ENCODE results near the gene LIPC.

LIPC gene

DNA sequence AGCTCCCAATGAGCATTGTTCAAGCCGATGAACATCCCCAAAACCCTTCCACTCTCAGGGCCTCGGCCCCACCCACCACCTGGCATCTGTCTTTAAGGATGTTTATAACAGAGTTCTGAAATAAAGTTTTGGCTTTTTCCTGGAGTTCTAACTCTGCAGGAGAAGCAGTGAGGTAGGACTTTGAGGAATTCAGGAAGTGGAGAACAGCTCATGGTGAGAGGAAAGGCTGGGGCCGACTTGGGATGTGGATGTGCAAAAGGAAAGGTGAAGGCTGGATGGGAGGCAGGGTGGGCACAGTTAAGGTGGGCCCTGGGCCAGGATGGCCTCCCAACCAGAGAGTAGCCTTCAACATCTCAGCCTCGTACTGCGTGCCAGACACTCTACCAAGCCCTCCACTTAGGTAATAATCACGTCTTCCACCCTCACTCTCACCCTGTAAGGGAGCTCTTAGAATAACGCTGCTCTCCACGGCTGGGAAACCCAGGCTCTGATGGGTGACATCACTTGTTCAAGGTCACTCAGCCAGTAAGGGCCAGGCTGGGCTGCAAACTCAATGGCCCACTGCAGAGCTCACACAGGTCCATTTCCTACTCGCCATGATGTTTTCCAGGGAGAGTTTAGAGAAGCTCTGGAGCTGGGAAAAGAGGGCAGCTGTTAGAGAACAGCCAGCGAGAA, 28.5 kb downstream of the LIPC start:
- no peak for DNase-seq

DNA sequence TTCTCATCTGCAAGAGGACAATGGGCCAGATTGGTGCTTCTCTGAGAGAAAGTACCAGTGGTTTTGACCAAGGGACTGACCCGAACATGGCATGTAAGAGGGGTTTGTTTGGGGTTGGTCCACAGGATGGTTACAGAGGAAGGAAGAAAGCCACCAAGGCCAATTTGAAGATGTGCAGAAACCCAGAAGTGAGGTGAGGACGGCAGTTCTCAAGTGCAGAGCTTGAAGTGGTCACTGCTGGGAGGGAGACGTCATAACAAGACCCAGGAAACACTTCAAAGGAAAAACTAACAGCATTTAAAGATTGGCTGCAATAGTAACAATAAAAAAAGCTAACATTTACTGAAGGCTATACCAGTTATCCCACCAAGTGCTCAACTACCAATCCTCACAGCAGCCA, 29.1 kb downstream of the LIPC start:
- DNase-seq = no peak

DNA sequence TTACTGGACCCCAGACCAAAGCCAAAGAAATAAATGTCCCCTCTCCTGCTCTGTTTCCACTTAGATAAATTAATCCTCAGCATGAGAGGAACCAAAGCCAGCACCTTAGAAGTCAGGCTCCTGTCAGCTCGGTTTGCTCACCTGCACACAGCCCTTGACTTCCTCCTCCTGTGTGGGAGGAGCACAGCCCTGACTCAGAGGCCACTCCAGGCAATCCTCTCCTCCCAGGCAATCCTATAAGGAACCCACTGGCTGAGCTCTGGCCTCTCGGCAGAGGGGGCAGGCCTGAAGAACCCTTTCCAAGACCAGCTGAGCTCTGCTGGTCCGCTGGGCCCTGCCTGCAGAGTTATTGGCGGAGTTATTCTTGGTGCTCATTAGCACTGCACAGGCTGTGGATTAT, 30.8 kb downstream of the LIPC start:
- DNase-seq = no peak

DNA sequence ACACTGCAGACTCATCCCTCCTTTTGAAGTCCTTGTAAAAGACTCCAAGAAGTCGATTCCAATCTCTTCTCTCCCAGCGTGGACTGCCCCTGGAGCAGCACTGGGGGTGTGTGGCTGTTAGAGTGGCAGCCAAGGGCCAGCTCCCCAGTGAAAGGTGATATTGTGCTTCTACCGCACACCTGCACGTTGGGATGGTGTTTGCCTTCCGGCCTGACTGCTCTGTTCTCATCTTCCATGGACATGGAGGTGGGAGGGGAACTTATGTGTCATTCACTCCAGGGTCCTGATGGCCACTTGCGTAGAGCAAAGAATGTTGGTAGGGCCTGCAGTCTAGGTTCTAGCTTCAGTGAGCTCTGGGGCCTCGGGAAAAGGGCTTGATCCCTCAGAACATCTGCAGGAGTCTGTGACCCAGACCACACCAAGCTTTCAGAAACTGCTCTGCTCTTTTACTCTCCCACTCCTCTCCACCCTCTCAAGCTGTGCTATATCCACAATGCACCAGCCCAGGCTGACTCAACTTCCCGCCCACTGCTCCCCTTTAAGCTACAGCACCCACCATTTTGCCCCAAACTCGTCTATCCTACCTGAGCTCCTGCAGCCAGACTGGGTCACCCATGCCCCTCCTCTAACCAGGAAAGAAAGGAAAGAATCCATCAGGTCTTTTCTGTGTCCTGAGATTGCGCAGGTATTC, 31.3 kb downstream of the LIPC start:
- no peak for DNase-seq

DNA sequence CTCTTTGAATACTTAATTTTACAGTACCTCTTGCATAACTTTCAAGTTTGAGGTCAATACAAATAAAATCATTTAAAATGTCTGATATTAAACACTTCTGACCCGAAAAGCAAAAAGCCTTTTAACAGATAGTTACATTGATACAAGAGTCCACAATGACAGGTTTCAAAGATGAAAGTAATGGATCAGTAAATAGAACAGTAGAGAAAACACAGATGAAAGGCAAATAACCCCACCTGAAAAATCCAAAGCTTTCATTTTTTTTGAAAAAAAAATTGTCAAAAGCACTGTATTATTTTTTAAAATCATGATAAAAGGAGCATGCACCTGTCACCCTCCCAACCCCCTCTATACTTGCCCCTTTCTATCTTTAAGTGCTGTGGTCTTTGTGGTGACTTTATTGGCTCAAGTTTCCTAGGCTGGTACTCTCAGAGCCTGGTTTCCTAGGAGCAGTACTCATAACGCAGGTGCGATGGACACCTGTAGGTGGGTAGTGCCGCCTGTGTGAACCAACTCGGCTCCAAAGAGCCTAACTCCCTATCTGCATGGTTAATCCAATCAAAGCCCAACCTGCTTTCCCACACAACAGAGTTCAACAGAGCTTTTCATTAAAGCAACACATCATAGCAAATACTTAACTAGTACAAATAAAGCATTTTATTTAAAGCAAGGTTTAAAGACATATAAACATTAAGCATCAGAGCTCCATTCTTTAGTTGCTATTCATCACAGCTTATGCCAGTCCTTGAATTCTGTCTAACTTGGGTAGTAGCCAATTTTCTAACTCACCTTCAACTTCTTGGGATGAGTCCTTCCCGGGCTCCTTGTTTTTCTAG, 32.2 kb downstream of the LIPC start:
- DNase-seq = no peak

DNA sequence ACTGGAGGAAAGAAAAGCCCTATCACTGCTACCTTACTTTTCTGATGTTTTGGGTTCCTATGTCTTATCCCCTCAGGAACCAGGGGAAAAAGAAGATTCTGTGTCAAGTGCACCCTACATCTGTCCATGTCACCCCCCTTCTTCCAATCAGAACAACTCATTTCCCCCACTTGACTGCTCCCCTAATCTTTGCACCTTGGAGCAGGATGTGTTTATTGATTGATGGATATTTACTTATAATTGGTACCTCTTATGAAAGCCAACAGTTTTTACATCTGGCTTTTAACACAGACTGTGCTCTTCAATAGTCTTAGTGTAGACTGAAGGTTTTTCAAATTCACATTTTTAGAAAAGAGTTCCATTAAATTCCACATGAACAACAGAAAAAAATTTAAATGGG, 33.3 kb downstream of the LIPC start:
- no peak for DNase-seq

DNA sequence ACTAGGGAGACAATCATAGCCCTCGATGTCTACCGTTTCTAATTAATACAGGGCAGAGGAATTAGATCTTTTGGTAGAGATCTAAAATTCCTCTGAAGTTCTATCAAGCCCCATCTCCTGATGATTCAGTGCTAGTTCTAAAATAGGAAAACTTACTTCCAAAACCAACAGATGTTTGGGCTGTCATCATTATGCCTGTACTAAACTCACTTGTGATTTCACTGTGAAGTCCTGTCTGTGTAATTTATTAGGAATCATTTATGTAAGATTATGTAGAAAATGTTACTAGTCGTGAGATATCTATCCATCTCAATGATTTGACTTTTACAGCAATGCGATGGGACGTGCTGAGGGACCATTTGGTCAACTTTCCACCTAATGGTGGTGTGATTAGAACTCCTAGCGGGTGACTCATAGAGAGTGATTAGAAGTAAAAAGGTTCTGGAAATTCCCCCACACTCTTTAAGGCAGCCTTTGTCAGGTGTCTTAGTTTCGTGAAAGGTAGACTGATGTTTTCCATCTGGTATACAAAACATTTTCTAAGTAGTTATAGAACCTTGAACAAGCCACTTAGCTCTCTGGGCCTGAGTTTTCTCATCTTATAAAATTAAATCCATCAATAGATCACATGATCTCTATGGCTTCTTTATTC, 34.2 kb downstream of the LIPC start:
- DNase-seq = no peak

DNA sequence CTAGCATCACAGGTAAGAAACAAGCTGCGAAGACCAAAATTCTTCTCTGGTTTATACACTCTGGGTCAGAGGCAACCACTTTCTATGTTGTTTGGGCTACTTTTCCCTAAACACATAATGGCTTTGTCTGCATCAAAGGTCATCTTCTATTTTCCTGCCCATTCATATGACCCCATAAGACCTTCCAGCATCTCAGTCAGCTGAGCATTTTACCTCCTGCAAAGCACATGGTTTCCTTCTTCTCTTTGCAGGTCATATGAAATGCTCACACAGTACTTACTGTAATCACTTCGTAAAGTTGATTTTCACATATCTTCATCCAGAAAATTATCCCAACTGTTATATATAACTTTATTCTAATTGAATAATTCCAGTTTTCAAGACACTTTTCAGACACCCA, 34.8 kb downstream of the LIPC start:
- no peak for DNase-seq

DNA sequence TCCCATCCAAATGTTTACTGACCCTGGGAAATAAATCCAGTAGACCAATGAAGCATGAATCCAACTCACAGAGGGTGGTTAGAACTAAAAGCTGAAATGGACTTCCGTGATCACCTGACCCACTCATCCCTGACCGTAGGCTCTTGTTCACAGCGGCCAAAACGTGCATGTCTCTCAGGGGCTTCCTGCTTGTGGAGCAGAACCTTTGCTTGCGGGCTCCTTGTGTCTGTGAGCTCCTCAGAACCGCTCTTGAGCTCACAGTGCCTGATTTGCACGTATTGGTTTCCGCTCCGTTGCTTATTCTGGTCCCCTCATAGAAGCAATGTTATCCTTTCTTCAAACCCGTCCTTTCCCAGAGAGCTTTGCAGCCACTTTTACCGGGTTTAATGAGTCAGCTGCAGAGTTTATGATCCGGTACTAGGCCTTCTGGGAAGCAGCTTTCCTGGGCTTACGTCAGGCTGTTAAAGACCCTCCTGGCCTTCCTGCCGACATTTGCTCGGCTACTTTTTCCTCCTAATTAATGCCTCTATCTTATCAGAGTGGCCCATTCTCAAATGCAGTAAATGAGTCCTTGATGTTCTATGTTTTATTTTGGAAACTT, 35.4 kb downstream of the LIPC start:
- DNase-seq = no peak

DNA sequence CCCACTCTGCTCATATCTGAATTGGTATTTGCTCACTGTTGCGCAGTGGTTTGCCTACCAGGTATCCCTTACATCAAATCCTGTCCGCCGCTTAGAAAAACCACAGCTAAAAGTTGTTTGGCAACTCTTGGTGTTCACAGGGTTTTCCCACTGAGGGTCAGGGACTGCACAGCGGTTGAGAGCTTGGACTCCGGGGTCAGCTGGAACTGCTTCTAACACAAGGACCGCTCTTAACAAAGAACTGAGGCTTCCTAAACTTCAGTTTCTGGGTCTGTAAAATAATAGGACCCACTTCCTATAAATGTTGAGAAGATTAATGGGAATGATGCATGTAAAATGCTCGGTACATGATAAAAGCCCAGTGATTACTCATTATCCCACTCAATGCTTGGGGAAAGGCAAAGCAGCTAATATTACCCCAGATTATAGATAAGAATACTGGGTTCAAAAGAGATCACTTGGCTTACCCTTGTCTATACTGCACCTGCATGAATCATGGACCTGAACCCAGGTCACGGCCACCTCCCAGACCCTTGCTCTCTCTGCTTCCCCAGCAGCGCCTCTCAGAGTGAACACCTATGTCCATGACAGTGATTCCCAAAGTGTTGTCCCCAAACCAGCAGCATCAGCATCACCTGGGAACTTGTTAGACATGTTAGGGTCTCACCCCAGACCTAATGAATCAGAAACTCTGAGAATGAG, 36.1 kb downstream of the LIPC start:
- DNase-seq = no peak

DNA sequence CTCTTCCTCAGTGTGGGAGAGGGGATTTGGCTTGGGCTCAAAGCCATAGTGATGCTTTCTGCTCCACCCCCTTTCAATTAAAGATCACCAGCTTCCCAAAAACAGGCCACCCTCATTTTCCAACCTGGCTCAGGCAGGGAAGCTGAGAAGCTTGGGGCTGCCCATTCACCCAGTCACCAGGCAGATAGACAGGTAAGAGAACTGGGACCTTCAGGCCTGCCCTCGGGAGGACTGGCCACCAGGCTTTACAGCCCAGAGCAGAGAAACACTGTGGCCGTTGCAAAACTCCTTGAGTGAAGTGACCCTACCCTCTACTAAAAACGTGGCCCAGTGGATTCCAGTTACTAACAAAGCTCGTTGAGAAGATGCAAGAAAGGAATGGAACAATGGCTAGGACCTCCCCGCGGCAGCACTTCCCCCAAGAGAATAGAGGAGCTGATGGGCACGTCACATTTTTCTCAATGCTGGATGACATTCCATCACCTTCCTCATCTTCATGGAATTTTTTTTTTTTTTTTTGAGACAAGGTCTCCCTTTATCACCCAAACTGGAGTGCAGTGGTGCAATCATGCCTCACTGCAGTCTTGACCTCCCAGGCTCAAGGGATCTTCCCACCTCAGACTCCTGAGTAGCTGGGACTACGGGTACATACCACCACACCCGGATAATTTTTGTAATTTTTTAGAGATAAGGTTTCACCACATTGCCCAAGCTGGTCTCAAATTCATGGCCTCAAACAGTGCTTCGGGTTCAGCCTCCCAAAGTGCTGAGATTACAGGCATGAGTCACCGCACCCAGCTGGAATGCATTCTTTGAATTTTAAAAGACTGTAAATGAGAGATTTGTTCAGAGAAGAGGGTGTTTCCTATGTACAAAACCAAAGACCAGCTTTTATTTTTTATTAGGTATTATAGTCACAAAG, 37.9 kb downstream of the LIPC start:
- DNase-seq = no peak

DNA sequence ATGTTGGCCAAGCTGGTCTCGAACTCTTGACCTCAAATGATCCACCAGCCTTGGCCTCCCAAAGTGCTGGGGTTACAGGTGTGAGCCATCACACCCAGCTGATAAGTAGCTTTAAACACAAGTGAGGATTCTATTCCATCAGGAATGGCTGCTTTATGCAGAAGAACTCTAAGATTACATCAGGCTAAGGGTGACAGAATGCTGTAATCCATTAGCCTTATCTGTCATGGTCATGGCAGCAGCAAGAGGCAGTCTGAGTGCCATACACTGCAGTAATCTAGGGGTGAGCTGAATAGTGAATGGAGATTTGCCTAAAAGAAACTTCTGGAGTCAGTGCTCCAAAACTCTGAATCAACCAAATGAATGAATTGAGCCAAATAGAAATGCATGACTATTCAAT, 39.6 kb downstream of the LIPC start:
- DNase-seq = no peak

DNA sequence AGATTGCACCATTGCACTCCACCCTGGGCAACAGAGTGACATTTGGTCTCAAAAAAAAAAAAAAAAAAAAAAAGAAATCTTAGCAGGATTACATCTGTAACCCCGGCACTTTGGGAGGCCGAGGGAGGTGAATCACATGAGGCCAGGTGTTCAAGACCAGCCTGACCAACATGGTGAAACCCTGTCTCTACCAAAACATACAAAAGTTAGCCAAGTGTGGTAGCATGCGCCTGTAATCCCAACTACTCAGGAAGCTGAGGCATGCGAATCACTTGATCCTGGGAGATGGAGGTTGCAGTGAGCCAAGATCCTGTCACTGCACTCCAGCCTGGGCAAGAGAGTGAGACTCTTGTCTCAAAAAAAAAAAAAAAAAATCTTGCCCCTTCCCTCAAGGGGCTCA, 40.4 kb downstream of the LIPC start:
- no peak for DNase-seq

DNA sequence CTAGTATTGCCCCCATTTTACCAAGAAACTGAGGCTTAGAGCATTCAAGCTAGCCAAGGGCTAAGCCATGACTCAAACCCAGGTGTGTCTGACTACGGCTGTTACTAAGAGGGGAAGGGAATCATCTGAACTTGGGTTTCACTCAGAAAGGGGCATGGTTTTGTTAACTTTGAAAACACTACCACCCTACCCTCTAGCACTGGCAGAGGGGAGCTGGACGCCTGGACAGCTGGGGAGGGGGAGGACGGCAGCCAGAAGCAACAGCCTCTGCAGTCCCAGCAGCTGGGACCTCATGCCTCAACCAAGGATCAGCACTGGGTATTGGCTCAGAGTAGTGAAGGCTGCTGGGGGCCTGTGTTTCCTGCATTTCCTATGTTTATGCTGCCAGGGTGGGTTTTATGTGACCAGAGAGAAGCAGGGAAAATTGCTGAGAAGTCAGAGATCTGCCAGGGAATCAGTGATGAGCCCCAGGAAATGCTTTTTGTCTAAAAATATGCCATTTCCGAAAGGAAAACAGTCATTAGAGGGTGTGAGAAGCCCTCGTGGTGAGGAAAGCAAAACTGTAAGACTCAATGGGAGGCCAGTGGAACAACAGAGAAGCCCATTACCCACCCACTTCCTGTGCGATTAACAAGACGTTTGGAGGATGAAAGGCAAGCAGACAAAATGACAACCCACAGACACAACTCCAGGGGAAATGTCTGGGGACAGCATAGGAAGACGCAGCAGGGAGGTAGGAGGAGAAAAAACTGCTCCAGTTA, 41.2 kb downstream of the LIPC start:
- peak; percentile 38 for DNase-seq

DNA sequence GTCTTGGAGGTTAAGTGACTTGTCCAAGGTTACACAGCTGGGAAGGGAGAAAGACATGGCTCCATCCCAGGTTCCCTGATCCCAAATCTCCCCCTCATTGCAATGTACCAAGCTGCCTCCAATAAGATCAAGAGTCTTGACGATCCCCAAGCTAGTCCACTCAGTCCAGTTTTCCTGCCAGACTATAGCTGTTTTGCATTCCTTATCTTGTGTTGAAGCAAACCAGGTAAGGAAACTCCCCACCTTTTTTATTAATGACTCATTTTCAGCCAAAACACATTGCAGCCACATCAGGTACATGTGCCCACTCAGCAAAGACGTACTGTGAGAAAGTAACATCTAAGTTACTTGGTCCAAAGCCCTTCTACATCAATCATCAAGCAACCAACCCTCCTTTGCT, 41.9 kb downstream of the LIPC start:
- DNase-seq = no peak

DNA sequence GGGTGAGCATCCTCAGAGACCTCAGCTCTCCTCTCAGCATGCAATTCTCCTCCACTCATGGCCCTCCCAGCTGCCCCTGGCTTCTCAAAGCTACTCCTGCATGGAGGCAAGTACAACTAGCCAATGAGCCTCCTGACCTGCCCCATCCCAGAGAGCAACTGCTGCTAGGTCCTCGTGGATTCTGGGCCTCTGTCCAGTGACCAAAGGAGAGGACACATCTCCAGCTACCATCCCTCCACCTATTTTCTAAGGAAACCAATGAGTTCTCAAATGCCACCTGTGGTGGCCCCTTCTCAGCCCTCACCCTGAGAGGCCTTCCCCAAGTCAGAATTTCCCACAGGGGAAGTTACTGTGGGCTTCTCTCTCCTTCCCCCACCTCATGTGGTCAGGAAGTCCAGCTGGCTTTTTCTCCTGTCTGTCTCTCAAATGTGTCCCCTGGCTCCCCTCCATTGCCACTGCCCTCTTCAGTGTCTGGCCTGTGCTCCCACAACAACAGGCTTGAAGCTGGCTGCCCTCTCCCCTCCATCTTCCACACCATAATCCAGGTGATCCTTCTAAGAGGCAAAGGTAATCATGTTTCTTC, 43.0 kb downstream of the LIPC start:
- DNase-seq = no peak

DNA sequence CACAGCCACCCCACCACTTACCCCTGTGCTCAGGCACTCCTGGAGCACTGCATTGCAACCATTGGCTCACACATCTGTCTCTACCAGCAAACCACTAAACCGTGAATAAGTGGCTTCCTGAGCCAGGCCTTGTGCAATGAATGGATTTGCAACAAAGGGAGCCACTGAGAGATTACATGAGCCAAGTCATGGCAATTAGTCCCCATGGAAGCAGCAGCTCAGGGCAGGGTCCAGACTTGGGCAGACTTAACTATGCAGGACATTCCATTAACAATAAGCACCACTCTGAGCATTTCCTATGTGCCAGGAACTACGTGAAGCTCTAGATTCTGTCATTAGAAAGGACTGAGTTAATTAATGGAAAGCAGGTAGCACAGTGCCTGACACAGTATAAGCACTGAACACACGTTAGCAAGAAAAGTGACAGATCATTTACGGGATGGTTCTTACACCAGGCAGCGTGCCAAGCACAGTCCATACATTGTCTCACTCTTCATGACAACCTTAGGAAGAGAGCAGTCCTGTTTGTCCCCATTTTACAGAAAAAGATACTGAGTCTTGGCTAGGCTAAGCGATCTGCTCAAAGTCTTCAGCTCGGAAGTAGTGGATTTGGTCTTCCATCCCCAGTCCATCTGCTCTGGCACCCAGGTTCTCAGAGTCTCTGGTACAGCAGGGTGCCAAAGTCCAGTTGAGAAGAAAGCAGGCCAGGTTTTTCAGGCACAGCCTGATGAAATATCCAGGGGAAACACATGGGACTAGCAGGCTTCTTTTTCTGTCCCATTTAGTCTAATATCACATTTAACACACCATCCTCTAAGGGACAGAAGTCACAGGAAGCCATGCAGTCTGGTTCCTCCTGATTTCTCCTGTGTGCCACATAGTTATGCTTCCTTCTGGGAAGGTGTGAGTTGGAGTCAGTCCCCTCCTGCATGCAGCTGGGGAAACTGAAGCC, 44.1 kb downstream of the LIPC start:
- DNase-seq = no peak

DNA sequence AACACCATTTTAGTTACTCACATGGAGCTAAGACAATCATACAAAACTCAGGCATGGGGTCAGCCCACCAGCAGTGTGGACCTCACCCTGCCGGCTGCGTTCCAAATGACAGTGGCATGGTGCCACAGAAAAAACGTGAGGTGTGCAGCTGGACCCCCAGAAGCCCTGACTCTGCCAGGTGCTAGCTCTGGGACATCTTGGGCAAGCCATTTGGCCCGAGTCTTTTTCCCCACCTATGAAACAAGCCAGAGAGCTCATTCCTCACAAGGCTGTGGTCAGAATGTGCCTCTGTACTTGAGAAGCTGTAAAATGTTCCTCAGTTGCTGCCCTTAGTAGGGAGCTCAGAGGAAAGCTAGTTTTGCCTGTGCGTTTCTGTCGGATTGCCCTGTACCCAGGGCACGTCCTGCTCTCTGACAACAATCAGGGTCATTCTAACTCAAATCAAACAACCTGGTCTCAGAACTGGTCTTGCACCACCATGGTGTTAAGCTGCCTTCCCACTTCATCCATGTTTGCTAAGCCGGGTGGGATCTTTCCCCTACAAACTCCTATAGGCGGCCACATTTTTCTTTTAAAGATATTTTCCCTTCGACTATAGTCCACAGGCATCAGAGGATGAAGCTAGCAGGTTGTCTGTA, 44.9 kb downstream of the LIPC start:
- no peak for DNase-seq

Measured in NCI-H2227 treated with DMSO at 0.1 percent for 48 hours (cell line).